NCI-H2227 (cell line): ENCODE results near the gene DLG2.
"Not testable (repeated sequence)": the region's sequence is repeated elsewhere in the genome, so short reads cannot be mapped to it uniquely, and the experiment has no call there.

Experiments used
- DNase-seq: peaks from one replicate; lab custom pipeline; 2025; ENCODE audit not compliant: unreplicated experiment; lab: John Stamatoyannopoulos, UW

Gene DLG2

GRCh38 chr11:83639995-83640758, 1987.0 kb downstream of the DLG2 start:
- DNase-seq = peak; percentile 75

- DNase-seq = no peak
Observed at GRCh38 chr11:83635166-83635565, 1992.0 kb downstream of the DLG2 start.

DNA sequence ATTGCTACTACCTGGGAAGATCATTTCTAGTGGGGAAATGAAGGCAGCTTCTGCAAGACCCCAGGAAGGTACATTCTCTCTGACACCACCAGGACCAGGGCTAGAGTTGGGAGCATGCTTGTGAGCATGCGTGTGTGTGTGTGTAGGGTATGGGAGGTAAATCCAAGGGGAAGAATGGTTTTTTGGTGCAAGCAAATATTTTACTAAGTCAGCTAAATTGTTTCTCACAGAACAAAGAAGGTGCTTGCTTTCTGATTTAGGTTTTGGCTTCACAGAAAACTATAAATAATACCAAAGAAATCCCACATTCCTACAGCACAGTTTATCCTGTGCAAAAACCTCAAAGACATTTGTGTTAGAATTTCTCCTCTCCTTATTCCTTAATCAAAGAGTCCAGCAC, 1996.9 kb downstream of the DLG2 start:
- DNase-seq = no peak

DNA sequence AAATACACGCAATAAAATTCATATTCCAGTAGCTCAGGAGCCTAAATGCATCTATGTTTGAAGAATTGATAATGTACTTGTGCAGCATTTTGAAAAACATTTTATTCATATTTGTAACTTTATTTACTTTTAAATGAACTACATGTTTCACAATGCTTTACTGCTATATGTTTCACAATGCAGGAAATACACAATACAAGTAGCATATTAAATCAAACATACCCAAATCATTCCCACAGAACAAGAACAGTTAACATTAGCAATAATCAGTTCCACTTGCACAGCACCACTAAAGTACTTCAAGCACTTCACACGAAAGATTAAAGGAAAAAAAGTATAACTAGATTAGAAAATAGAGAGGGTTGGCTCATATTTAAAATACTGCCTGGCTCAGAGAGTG, 1997.4 kb downstream of the DLG2 start:
- DNase-seq = no peak

DNA sequence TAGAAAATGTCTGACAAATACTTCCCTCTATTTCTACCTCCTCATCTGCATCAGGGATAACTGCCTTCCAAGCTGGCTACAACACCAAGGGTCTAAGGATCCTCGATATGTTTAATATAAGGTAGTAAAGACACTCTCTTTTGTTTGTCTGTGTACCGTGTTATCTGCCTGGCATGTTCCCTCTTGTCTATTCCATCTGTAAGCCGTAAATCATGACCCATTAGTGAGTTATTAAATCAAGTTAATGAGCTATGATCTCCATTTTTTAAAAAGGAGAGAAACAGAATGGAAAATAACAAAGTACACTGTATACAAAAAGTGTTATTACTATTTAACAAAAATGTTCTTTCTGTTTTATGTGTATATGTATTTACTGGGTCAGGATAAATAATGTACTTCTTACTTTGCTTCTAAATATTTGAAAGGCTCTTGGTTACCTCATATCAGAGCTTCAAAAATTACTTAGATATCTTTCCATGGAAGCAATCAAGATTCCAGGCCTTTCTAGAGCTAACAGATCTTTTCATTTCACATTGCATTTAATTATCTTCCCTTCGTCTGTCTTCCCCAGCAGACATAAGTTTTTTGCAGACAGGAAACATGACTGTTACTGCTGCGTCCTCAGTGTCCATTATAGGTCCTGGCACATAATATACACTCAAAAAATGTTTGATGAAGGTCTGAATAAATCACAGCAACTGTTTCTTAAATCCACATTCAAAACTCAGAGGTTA, 1998.4 kb downstream of the DLG2 start:
- no peak for DNase-seq

DNA sequence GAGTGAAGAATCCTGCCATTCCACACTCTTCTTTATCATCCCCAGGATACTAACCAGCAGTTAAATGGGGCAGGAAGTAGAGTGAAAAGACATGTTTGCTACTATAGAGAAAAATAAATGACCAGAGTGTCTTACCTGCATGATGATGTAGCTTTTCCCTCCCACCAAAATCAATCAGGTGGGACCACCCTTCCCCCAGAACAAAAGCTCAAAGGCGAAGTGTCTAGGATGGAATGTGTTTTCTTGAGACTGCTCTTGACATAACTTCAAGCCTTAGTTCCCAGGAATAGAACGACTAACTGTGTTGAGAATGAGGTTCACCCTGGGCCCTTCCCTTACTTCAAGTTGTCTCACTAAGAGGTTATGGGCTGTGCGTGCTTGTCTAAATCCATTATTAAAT, 2001.8 kb downstream of the DLG2 start:
- no peak for DNase-seq

DNA sequence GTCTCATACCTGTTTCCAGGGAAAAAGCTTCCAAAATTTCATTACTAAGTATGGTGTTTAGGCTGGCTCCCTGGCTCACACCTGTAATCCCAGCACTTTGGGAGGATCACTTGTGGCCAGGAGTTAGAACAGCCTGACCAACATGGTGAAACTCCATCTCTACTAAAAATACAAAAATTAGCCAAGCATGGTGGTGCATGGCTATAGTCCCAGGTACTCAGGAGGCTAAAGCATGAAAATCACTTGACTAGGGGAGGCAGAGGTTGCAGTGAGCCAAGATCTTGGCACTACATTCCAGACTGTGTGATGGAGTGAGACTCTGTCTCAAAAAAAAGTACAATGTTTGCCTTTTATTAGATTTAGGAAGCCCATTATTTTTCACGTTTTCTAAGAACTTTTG, 2009.5 kb downstream of the DLG2 start:
- DNase-seq = no peak

- no peak for DNase-seq
Observed at GRCh38 chr11:83613767-83614121, 2013.4 kb downstream of the DLG2 start.

- peak; percentile 73 for DNase-seq
Observed at GRCh38 chr11:83612891-83613766, 2014.0 kb downstream of the DLG2 start.

DNA sequence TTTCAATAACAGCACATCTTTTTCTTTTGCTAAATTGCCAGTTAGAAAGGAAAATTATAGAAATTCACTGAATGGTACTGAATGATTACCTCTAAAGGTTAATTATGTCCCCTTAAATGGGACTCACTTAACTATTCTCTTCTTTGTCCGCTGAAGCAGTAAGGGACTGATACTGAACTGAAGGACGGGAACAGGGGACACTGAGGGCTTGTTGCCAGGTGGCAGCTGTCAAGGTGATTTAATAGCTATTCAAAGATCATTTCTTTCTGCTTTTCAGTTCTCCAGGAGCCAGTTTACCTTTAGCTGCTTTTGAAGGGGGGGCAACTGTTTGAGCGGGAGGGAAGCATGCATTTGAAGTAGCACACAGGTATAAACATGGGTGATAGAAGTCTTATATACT, 2015.5 kb downstream of the DLG2 start:
- DNase-seq = peak; percentile 62

GRCh38 chr11:83611031-83611430, 2016.1 kb downstream of the DLG2 start:
- DNase-seq = no peak

DNA sequence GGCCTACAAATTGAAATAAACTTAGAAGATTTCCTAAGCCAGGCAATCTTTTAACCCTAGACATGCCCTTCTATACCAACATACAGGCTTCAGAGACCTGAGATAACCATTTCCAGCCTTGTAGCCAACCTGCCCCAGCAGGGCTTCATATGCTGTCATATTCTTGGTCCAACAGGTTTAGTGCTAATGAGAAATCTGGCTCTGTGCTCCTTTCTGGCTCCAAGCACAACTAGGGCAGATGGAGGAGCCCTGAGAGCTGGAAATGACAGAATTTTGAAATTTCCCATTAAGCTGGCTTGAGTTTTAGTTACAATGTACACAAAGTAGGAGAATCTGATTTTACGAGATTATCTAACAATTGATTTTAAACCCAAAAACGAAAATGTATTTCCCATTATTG, 2018.0 kb downstream of the DLG2 start:
- DNase-seq = no peak

GRCh38 chr11:83608571-83608970, 2018.6 kb downstream of the DLG2 start:
- no peak for DNase-seq

- no peak for DNase-seq
Observed at GRCh38 chr11:83601914-83602527, 2025.1 kb downstream of the DLG2 start.

DNA sequence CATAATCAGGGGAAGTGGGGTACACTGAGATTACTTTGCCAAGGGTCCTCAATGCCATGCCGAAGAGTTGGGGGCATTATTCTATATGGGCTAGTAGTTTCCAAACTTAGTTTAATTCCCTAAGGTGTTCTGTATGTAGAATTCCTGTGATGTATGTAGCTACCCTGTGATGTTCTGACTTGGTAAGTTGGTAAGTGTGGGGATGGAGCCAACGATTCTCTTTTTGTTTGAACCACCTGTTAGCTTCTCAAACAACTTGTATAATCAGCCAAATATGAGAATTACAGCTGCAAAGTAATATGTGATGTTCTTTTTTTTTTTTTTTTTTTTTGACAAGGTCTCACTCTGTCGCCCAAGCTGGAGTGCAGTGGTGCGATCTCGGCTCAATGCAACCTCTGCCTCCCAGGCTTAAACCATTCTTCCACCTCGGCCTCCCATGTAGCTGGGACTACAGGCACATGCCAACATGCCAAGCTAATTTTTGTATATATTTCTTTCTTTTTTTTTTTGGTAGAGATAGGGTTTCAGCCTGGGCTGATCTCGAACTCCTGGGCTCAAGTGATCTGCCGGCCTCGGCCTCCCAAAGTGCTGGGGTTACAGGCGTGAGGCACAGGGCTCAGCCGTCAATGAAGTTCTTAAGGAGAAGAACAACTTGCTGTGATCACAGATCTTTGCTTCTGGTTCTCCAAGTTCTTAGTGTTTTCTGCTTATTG, 2025.8 kb downstream of the DLG2 start:
- no peak for DNase-seq

GRCh38 chr11:83600661-83601060, 2026.5 kb downstream of the DLG2 start:
- no peak for DNase-seq

DNA sequence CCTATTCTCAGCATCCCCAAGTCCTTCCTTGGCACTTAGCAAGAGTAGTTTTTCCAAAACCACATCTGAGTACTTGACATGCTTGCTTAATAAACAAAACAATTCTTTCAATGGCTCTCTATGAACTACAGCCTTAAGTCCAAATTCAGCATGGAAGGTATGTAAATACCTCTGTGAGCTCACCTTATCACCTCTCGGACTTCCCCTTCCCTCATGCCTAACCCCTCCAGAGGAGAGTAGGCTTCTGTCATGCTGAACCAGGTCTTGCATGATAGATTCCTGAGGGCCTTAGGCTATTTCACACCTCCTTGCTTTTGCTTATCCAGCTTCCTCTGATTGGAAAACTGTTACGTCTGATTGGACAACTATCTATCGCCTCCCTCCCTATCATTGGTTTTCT, 2028.1 kb downstream of the DLG2 start:
- DNase-seq = no peak

DNA sequence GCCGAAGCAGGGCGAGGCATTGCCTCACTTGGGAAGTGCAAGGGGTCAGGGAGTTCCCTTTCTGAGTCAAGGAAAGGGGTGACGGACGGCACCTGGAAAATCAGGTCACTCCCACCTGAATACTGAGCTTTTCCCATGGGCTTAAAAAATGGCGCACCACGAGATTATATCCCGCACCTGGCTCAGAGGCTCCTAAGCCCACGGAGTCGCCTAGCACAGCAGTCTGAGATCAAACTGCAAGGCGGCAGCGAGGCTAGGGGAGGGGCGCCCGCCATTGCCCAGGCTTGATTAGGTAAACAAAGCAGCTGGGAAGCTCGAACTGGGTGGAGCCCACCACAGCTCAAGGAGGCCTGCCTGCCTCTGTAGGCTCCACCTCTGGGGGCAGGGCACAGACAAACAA, 2039.3 kb downstream of the DLG2 start:
- DNase-seq = not testable (repeated sequence)

GRCh38 chr11:83583757-83584366, 2043.3 kb downstream of the DLG2 start:
- no peak for DNase-seq

DNA sequence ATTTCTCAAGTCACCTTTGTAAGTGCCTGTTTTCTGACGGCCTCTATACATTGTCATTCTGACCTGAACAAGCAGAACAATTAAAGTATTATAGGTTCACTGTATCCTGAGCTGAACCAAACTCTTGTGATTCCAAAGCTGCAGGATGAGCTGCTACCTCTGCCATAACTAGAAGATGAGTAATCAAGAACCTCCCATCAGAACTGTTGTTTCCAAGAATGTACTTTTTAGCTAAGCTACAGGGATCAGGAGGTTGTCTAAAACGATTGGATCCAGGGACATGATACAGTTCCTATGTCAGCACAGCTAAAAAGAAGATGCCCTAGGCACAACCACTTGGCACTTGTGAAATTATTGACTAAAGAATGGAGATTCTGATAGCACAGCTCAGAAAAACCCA, 2052.6 kb downstream of the DLG2 start:
- no peak for DNase-seq
